Measurements from ENCODE around the gene ANGPTL2.

Gene ANGPTL2

GRCh38 chr9:127079446-127080140 is 42.8 kb downstream of the ANGPTL2 start:
- no peak for DNase-seq (ENCODE audit: low read depth in 3 of 3, low spot score in 1 of 3)

- no peak for DNase-seq (ENCODE audit: low read depth in 3 of 3, low spot score in 1 of 3)
Measured at GRCh38 chr9:127078988-127079387, 43.4 kb downstream of the ANGPTL2 start.

GRCh38 chr9:127078336-127078735 is 44.1 kb downstream of the ANGPTL2 start:
- no peak for DNase-seq (ENCODE audit: low read depth in 3 of 3, low spot score in 1 of 3)

GRCh38 chr9:127077644-127077946 is 44.8 kb downstream of the ANGPTL2 start:
- DNase-seq (ENCODE audit: low read depth in 3 of 3, low spot score in 1 of 3): no peak

- DNase-seq (ENCODE audit: low read depth in 3 of 3, low spot score in 1 of 3): no peak
Measured at GRCh38 chr9:127076860-127077643, 45.4 kb downstream of the ANGPTL2 start.

GRCh38 chr9:127075624-127076372 is 46.6 kb downstream of the ANGPTL2 start:
- DNase-seq (ENCODE audit: low read depth in 3 of 3, low spot score in 1 of 3): no peak

GRCh38 chr9:127074561-127075548 is 47.6 kb downstream of the ANGPTL2 start:
- no peak for DNase-seq (ENCODE audit: low read depth in 3 of 3, low spot score in 1 of 3)

- no peak for DNase-seq (ENCODE audit: low read depth in 3 of 3, low spot score in 1 of 3)
Measured at GRCh38 chr9:127067603-127068220, 54.7 kb downstream of the ANGPTL2 start.

GRCh38 chr9:127066851-127067136 is 55.6 kb downstream of the ANGPTL2 start:
- no peak for DNase-seq (ENCODE audit: low read depth in 3 of 3, low spot score in 1 of 3)

- DNase-seq (ENCODE audit: low read depth in 3 of 3, low spot score in 1 of 3): no peak
Measured at GRCh38 chr9:127066060-127066850, 56.2 kb downstream of the ANGPTL2 start.

GRCh38 chr9:127065592-127065991 is 56.8 kb downstream of the ANGPTL2 start:
- no peak for DNase-seq (ENCODE audit: low read depth in 3 of 3, low spot score in 1 of 3)

GRCh38 chr9:127064335-127064734 is 58.1 kb downstream of the ANGPTL2 start:
- DNase-seq (ENCODE audit: low read depth in 3 of 3, low spot score in 1 of 3): no peak

GRCh38 chr9:127061411-127061810 is 61.0 kb downstream of the ANGPTL2 start:
- no peak for DNase-seq (ENCODE audit: low read depth in 3 of 3, low spot score in 1 of 3)

GRCh38 chr9:127059765-127060361 is 62.6 kb downstream of the ANGPTL2 start:
- DNase-seq (ENCODE audit: low read depth in 3 of 3, low spot score in 1 of 3): no peak

- DNase-seq (ENCODE audit: low read depth in 3 of 3, low spot score in 1 of 3): no peak
Measured at GRCh38 chr9:127059030-127059429, 63.4 kb downstream of the ANGPTL2 start.

- DNase-seq (ENCODE audit: low read depth in 3 of 3, low spot score in 1 of 3): no peak
Measured at GRCh38 chr9:127058645-127059021, 63.8 kb downstream of the ANGPTL2 start.

- no peak for DNase-seq (ENCODE audit: low read depth in 3 of 3, low spot score in 1 of 3)
Measured at GRCh38 chr9:127058011-127058644, 64.3 kb downstream of the ANGPTL2 start.

GRCh38 chr9:127056446-127056845 is 66.0 kb downstream of the ANGPTL2 start:
- no peak for DNase-seq (ENCODE audit: low read depth in 3 of 3, low spot score in 1 of 3)
